Peyer's patch (tissue), 4 donors: ENCODE data around the gene METTL4.

Experiments
- CTCF ChIP-seq, 6 experiments: fragments of 450-650 bp in 4 of 6; fragments of 200-600 bp in 2 of 6; sonication (generic) in 1 of 6; IDR thresholded peaks; one replicate each; pipeline ENCODE4 v1.5.1; 2017 to 2019; ENCODE audit warnings: antibody characterized with exemption in 6 of 6, mild to moderate bottlenecking in 3 of 6, moderate library complexity in 1 of 6
- POLR2A ChIP-seq, 2 donors: fragments of 450-650 bp; IDR thresholded peaks; one replicate each; pipeline ENCODE4 v1.5.1; 2017; ENCODE audit warnings: antibody characterized with exemption in 2 of 2, mild to moderate bottlenecking in 2 of 2, moderate library complexity in 2 of 2

- no peak for TF ChIP-seq CTCF (IDR thresholded peaks at IDR 0.05)
- no peak for TF ChIP-seq POLR2A (IDR thresholded peaks at IDR 0.05)
Observed at GRCh38 chr18:2536493-2536892, 34.8 kb downstream of the METTL4 start.
